Measurements from ENCODE around the gene NOXA1. TPM values are rescaled to one million over a fixed set of nuclear protein-coding genes. Genes with fewer than 3 reads are reported as not detected.

The NOXA1 gene
- total and polyA plus RNA-seq, 2 of the 8 experiments (the other 6 are each of a cell fraction or from before 2014, with no cell fraction given): 0.34 to 0.91 TPM

- no peak for TF ChIP-seq CHD7 (IDR thresholded peaks at IDR 0.05; ENCODE audit: insufficient replicate concordance, low read length)
- TF ChIP-seq SUZ12 (IDR thresholded peaks at IDR 0.05; ENCODE audit: low read length): no peak
- TF ChIP-seq TAF1 (IDR thresholded peaks at IDR 0.05; ENCODE audit: low read depth, low read length): no peak
- no peak for TF ChIP-seq PHF8 (conservative IDR thresholded peaks at IDR 0.05; ENCODE audit: low read depth, low read length)
- no peak for TF ChIP-seq RNF2 (IDR thresholded peaks at IDR 0.05; ENCODE audit: borderline replicate concordance, low read depth, low read length, missing control alignments, poor library complexity, severe bottlenecking)
- TF ChIP-seq RXRA (IDR thresholded peaks at IDR 0.05; ENCODE audit: insufficient read depth, low read depth, low read length): no peak
- no peak for TF ChIP-seq SIN3A (conservative IDR thresholded peaks at IDR 0.05 in 1 of 2, IDR thresholded peaks at IDR 0.05 in 1 of 2; ENCODE audit: low read depth in 1 of 2, low read length in 2 of 2)
- no peak for TF ChIP-seq YY1 (IDR thresholded peaks at IDR 0.05; ENCODE audit: low read depth, low read length)
These were observed 17.0 kb upstream of the NOXA1 start (continued) for GRCh38 chr9:137406085-137406760.
